Gastrocnemius medialis (tissue), 4 donors: Measurements from ENCODE around the gene PEAK1.

Experiments used
- POLR2A ChIP-seq, 2 donors: fragments of 450-650 bp; IDR thresholded peaks; one replicate each; pipeline ENCODE4 v1.6.1; 2017; ENCODE audit warnings: antibody characterized with exemption in 2 of 2, mild to moderate bottlenecking in 2 of 2, moderate library complexity in 2 of 2
- TF ChIP-seq, protein P1 (sequence below), 5 experiments: fragments of 450-650 bp in 3 of 5; fragments of 200-600 bp in 2 of 5; sonication (generic) in 2 of 5; IDR thresholded peaks in 4 of 5; conservative IDR thresholded peaks in 1 of 5; 1 replicate in 4 of 5; 2 replicates in 1 of 5; pipeline ENCODE4 v1.5.1; 2016 to 2019; ENCODE audit warnings: antibody characterized with exemption in 5 of 5, mild to moderate bottlenecking in 3 of 5, moderate library complexity in 3 of 5

DNA sequence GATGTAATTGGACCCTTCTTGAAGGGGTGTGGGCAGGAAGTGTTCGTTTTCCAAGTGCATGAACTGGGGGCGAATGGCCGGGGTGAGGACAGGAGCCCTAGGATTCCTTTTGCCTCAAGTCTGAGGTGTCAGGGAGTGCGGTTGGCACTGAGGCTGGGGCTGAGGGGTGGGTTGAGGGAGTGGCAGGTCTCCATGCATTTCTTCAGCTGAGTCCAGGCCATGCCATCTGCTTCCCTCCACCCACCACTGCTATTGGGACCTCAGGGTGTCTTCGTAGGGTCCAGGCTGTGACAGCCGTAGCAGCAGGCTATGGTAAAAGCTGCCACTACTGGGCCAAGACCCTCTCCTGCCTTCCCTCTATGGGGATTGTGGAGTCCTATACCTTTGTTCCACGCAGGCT lies 323.4 kb downstream of the PEAK1 start:
- TF ChIP-seq, protein P1, sequence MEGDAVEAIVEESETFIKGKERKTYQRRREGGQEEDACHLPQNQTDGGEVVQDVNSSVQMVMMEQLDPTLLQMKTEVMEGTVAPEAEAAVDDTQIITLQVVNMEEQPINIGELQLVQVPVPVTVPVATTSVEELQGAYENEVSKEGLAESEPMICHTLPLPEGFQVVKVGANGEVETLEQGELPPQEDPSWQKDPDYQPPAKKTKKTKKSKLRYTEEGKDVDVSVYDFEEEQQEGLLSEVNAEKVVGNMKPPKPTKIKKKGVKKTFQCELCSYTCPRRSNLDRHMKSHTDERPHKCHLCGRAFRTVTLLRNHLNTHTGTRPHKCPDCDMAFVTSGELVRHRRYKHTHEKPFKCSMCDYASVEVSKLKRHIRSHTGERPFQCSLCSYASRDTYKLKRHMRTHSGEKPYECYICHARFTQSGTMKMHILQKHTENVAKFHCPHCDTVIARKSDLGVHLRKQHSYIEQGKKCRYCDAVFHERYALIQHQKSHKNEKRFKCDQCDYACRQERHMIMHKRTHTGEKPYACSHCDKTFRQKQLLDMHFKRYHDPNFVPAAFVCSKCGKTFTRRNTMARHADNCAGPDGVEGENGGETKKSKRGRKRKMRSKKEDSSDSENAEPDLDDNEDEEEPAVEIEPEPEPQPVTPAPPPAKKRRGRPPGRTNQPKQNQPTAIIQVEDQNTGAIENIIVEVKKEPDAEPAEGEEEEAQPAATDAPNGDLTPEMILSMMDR (IDR thresholded peaks at IDR 0.05 in 4 of 5, conservative IDR thresholded peaks at IDR 0.05 in 1 of 5): no peak
- TF ChIP-seq POLR2A (IDR thresholded peaks at IDR 0.05): no peak
